GM18951 (cell line): ENCODE results near the gene STK39.

ENCODE experiments used
- POLR2A ChIP-seq: IDR thresholded peaks from 4 replicates; pipeline ENCODE4 v1.6.1; 2011; ENCODE audit warnings: mild to moderate bottlenecking; ENCODE audit not compliant: insufficient read length, insufficient read depth; ENCODE audit errors: extremely low read depth
- in situ Hi-C: fragments of 300-500 bp; cut with MboI; formaldehyde crosslinking; loops from one replicate; pipeline ENCODE4 v1.12.0; 2022; ENCODE audit warnings: low sequenced_read_pairs, mixed read lengths, inconsistent platforms; ENCODE audit not compliant: unreplicated experiment

STK39 gene

GRCh38 chr2:168254158-168254935, 7.0 kb upstream of the STK39 start:
- in situ Hi-C loops = no loop called here
- TF ChIP-seq POLR2A = no peak

GRCh38 chr2:168253379-168253778, 6.0 kb upstream of the STK39 start:
- in situ Hi-C loops = no loop called here
- TF ChIP-seq POLR2A = no peak

DNA sequence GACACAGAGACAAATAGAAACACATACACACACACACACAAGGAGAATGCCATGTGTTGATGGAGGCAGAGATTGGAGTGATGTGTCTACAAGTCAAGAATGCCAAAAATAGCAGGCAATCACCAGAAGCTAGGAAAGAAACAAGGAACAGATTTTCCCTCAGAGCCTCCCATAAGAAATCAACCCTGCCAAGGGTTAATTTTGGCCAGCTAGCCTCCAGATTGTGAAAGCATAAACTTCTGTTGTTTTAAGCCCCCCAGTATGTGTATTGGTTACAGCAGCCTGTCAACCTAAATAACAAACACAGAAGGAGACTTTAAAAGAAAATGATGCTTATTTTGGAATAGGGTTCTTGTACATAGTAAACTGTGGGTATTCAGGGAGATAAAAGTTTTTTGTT, 5.6 kb upstream of the STK39 start:
- TF ChIP-seq POLR2A = no peak
- in situ Hi-C loops = no loop called here

DNA sequence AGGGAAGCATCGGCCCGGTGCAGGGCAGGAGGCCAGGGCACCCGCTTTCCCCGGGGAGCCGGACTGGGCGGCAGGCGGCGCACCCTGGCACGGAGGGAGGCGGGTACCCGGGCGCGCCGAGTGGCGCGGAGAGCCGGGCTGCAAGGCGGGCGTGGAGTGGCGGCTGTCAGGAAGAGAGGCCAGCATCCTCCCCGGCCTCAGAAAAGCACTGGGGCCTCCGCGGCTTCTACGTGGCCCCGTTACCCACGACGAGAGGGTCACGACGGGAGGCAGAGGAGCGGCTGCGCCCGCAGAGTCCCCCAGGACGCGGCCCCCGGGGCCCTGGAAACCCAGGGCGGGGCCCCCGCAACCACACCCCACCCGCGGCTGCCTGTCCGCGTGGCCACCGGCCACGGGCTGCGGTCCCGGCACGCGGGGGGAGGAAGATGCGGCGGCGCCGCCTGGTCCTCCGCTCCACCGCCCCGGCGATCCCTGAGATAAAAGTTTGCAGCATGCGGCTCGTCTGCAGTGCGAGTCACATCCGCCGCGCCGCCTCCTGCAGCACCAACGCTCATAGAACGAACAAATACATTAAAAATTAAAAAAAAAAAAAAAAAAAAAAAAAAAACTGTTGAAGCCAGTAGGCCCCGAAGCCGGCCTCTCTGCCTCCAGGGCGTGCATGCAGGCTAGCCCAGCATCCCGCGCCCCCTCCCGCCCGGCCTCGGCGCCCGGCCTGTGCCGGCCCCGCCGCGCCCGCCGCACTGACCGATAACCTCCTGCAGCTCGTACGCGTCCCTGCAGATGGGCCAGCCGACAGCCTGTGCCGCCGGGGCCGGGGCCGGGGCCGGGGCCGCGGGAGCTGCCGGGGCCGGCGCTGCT, 683 bp downstream of the STK39 start:
- no peak for TF ChIP-seq POLR2A
- in situ Hi-C loops = no loop called here

DNA sequence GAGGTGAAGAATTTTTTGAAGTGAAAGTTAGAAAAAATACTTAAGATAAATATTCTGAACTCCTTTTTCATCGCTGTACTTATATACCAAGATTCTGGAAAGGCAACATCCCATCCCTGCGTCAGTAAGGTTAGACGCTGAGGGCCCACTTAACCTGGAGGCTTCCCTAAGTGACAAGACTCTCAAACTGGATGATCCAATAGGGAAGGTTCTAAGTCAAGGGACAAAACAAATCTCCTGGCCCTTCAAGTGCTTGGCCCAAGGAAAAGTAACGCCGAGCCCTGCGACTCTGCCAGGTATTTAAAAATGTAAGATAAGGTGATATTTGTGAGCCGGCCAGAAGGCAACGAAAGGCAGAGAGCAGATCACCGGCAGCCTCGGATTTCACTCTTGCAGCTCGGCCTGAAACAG, 1.3 kb downstream of the STK39 start:
- no peak for TF ChIP-seq POLR2A
- in situ Hi-C loops = no loop called here

GRCh38 chr2:168245074-168245825, 2.1 kb downstream of the STK39 start:
- in situ Hi-C loops = no loop called here
- TF ChIP-seq POLR2A = no peak

GRCh38 chr2:168244318-168244717, 3.1 kb downstream of the STK39 start:
- in situ Hi-C loops = no loop called here

DNA sequence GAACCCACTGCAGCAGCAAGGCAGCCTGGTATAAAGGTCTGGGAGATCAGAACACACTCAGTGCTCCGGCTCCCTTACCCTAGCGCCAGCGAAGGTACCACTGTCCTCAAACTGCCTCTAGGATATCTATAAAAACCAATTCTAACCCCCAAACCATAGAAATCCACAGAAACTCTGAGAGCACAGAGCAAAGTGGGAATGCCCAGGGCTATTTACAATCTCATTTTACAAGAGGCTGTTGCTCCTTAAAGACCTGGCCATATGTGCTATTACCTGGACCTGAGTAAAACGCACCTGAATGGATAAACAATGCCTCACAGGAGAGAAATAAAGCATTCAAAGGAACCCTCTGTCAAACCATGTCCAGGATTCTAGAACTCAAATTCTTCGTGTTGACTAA, 4.3 kb downstream of the STK39 start:
- TF ChIP-seq POLR2A = no peak
- in situ Hi-C loops = no loop called here

More at GRCh38 chr2:168244318-168244717, 3.1 kb downstream of the STK39 start:
- TF ChIP-seq POLR2A = no peak

GRCh38 chr2:168241746-168242145, 5.6 kb downstream of the STK39 start:
- in situ Hi-C loops = no loop called here
- no peak for TF ChIP-seq POLR2A

GRCh38 chr2:168241208-168241607, 6.2 kb downstream of the STK39 start:
- in situ Hi-C loops = no loop called here
- no peak for TF ChIP-seq POLR2A

- TF ChIP-seq POLR2A = no peak
- in situ Hi-C loops = no loop called here
These were observed 8.1 kb downstream of the STK39 start for GRCh38 chr2:168239281-168239680.

DNA sequence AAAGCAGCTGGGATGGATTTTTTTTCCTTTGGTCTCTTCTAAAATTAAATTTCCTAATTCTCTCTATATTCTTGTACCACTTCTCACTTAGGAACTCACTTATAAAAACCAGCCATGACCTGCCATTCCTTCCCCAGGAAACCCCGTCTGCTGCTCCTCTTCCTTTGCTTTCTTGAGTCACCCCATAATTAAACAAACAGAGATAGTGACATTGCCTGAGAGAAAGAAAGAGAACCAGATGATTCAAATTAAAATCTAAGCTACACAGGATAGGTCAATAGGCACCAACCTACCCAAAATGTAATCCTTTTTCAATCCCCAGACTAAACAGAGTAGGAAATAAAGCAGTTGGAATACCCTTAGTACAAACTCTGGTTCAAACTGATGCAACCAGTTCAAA, 9.7 kb downstream of the STK39 start:
- no peak for TF ChIP-seq POLR2A
- in situ Hi-C loops = no loop called here

- TF ChIP-seq POLR2A = no peak
- in situ Hi-C loops = no loop called here
These were observed 12.8 kb downstream of the STK39 start for GRCh38 chr2:168234407-168235085.
